Prostate gland (tissue), 2 donors: Measurements from ENCODE around the gene INPP5A.

ENCODE experiments used
- CTCF ChIP-seq, 4 experiments: fragments of 200-600 bp in 2 of 4; fragments of 450-650 bp in 2 of 4; sonication (generic) in 2 of 4; IDR thresholded peaks; 1 replicate in 3 of 4; 2 replicates in 1 of 4; pipeline ENCODE4 v1.5.1; 2016 to 2019; ENCODE audit warnings: antibody characterized with exemption in 4 of 4, mild to moderate bottlenecking in 2 of 4, moderate library complexity in 2 of 4
- POLR2A ChIP-seq: fragments of 450-650 bp; IDR thresholded peaks from one replicate; pipeline ENCODE4 v1.6.1; 2016; ENCODE audit warnings: antibody characterized with exemption, mild to moderate bottlenecking

DNA sequence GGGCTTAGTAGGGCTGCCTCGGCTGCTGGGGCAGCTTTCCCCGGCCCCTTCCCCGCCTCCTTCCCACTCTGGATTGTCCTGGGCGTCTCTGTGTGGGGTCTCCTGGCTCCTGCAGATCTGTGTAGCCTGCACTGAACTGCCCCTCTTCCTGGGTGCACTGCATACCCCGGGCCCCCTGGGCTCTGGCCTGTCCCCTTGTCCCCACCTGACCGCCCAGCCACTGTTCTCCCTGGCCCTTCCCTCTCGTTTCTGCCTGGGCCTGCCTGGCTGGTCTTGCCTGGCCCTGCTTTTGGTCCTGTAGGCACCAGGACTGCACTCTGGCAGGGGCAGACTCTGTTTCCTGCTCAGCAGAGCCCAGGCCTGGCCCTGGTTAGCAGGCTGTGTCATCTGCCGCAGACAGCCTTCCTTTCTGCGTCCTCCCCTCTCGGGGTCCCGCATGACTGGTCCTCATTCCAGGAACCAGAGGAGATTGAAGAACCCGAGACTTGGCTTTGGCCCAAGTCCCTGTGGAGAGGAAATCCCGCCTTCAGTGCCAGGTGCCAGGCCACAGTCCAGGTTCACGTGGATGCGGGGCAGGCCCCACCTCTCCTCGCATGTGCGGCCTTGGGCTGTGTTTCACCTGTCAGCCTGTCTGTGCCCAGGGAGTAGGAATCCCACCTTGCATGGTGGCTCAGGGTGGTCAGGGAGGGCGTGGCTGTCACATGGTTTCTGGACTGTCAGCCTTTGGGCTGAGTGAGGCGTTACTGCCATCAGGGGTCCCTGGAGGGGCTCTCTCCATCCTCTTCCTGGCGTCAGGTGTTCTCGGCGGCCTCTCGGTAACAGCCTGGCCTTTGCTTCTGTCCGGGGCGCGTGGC lies 9.2 kb downstream of the INPP5A start:
- TF ChIP-seq CTCF (IDR thresholded peaks at IDR 0.05) (no peak), POLR2A (no peak)
